Activated T-helper 17 cell treated with anti-CD3 and anti-CD28 coated beads, Interleukin-2, amount 50 U/mL, for 72 hours (primary cell): ENCODE measurements around the gene PJA1. TPM values are rescaled to one million over a fixed set of nuclear protein-coding genes. Genes with fewer than 3 reads are reported as not detected.
A peak's percentile ranks its signal among the peaks of the same experiment; 100 is the strongest.

Experiments used
- ATAC-seq: fragments of 150-1000 bp; cut with Tn5 transposase; replicated peaks from 2 replicates; pipeline ENCODE4 v1.10.0; 2021; ENCODE audit warnings: mild to moderate bottlenecking, moderate library complexity
- H3K27ac Mint-ChIP-seq: one replicate; pipeline ENCODE4 v1.8.0; 2022; ENCODE audit warnings: mixed read lengths
- H3K27me3 Mint-ChIP-seq: one replicate; pipeline ENCODE4 v1.8.0; 2022; ENCODE audit warnings: mixed read lengths
- H3K36me3 Mint-ChIP-seq: one replicate; pipeline ENCODE4 v1.8.0; 2022; ENCODE audit warnings: low read depth, mild to moderate bottlenecking, mixed read lengths
- H3K4me1 Mint-ChIP-seq: one replicate; pipeline ENCODE4 v1.8.0; 2022; ENCODE audit warnings: mixed read lengths
- H3K4me3 Mint-ChIP-seq: one replicate; pipeline ENCODE4 v1.8.0; 2022; ENCODE audit warnings: mild to moderate bottlenecking, mixed read lengths
- H3K9me3 Mint-ChIP-seq: one replicate; pipeline ENCODE4 v1.8.0; 2022; ENCODE audit warnings: mixed read lengths
- total RNA-seq, 2 donors: library from RNA; stranded (reverse); gene quantifications; one replicate each; pipeline ENCODE4 v1.2.3, GENCODE V29; 2022

The PJA1 gene
- total RNA-seq, 2 donors from 2014 or later: 13.6 to 21.3 TPM

DNA sequence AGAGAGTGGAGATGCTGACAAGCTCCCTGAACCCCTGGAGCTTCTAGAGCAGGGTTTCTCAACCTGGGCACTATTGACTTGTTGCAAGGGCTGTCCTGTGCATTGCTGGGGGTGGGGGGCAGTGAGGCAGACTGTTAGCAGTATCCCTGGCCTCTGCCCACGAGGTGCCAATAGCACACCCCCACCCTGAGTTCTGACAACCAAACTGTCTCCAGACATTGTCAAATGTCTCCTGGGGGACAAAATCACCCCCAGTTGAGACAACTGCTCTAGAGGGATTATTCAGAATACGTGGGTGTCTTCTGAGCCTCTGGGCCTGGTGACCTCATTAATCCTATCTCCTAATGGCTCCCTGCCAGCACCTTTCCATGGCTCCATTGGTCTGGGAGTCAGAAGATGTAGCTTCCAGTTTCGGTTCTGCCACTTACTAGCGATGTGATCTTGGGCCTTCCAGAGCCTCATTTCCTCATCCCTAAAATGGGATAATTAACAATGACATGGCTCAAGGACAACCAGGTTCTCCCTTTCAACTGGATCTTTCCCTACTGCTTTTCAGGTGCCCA, 17.6 kb upstream of the PJA1 start:
- Mint-ChIP-seq H3K4me3 (no peak overlapping the region), H3K36me3 (no peaks in the 10 kb centered on the region), H3K9me3 (no peaks in the 10 kb centered on the region), H3K4me1 (no peaks in the 10 kb centered on the region), H3K27ac (no peak overlapping the region), H3K27me3 (no peaks in the 10 kb centered on the region)
- no peak for ATAC-seq

DNA sequence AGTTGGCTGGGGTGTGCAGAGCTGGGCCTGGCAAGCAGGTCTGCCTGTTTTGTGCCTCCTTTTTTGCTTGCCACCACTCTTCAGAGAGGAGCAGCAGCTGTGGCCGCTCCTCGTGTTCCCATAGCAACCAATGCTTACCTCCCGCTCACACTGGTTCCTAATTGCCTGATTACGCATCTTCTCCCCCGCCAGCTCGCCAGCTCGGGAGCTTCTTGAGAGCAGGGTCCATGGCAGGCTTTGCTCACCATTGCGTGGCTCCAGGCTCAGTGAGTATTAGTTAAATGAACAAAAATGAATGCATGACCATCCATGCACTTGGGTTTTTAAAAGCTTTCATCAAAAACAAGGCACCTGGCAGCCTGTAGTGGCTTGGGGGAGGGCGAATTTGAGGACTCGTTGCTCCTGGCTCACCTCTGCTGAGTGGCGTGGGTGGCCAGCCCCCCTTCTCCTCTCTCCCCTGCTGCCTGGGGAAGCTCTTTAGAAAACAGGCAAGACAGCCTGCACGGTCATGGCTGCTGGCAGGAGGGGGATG, 14.2 kb upstream of the PJA1 start:
- no peak overlapping the region for H3K27ac Mint-ChIP-seq
- no peaks in the 10 kb centered on the region for H3K9me3 Mint-ChIP-seq
- H3K4me3 Mint-ChIP-seq: no peak overlapping the region
- no peaks in the 10 kb centered on the region for H3K4me1 Mint-ChIP-seq
- H3K27me3 Mint-ChIP-seq: no peaks in the 10 kb centered on the region
- H3K36me3 Mint-ChIP-seq: no peaks in the 10 kb centered on the region
- no peak for ATAC-seq

DNA sequence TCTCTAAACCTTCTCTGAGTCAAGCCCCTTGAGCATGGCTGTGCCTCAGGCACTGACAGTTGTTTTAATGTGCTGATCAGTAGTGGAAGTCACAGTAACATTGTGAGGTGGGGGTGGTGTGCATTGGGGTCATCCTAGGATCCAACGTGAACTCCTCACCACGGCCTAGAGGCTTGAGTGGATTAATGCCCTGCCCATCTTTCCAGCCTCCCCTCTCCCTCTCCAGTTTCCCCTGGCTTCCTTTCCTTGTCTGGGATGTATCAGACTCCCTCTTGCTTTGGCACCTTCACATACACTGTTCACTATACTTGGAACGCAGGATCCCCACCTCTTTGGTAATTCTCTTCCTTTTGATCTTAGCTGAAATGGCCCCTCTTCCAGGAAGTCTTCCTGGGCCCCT, 13.3 kb upstream of the PJA1 start:
- ATAC-seq: no peak
- Mint-ChIP-seq H3K27me3 (no peaks in the 10 kb centered on the region), H3K9me3 (no peaks in the 10 kb centered on the region), H3K27ac (no peak overlapping the region), H3K36me3 (no peaks in the 10 kb centered on the region), H3K4me3 (no peak overlapping the region), H3K4me1 (no peaks in the 10 kb centered on the region)

DNA sequence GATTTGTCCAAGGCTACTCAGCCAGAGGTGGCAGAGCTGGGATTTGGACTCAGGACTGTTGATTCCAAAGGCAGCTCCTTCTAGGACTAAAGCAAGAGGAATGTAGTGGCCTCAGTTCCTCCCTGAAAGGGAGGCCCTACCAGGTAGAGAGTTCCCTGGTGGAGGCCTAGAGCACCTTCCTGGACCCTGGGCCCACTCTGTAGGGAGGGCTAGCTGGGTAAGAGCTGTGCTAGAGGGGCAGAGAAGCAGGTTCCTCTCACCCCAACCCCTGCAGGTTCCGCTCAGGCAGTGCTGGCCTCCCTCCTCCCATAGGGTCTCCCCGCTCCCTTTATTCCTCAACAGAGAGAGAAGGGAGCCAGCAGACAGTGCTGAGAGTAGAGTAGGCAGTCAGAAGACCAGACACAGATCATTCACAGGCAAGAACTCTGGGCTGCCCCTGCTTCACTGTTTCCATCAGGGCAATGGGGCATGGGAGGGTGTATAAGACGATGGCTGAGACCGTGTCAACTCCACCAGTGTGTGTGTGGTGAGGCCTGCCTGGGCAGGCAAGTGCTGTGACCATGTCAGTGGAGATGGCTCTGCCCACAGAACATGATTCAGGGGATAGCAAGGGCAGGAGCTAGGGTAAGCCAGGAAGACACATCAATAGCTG, 12.4 kb upstream of the PJA1 start:
- H3K4me1 Mint-ChIP-seq: no peaks in the 10 kb centered on the region
- H3K27ac Mint-ChIP-seq: no peak overlapping the region
- H3K9me3 Mint-ChIP-seq: no peaks in the 10 kb centered on the region
- H3K36me3 Mint-ChIP-seq: no peaks in the 10 kb centered on the region
- no peak overlapping the region for H3K4me3 Mint-ChIP-seq
- no peak for ATAC-seq
- H3K27me3 Mint-ChIP-seq: no peaks in the 10 kb centered on the region

GRCh38 chrX:69176053-69176452, 10.8 kb upstream of the PJA1 start:
- Mint-ChIP-seq H3K27ac (no peak overlapping the region), H3K4me1 (no peaks in the 10 kb centered on the region), H3K9me3 (no peaks in the 10 kb centered on the region)

DNA sequence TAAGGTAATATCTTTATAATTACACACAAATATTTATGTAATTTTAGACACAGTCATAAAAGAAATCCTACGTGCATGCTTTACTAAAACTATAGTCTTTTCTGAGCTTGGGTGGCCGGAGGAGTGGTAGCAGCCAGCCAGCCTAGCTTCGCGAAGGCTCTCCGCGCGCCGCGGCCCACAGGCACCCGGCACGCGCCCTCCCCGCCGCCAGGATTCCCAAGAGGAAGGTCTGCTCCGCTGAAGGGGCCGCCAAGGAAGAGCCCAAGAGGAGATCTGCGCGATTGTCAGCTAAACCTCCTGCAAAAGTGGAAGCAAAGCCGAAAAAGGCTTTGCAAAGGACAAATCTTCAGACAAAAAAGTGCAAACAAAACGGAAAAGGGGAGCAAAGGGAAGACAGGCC, 8.7 kb upstream of the PJA1 start:
- Mint-ChIP-seq H3K4me1 (no peaks in the 10 kb centered on the region), H3K27me3 (no peaks in the 10 kb centered on the region), H3K36me3 (no peaks in the 10 kb centered on the region), H3K27ac (no peak overlapping the region), H3K9me3 (no peaks in the 10 kb centered on the region), H3K4me3 (no peak overlapping the region)
- no peak for ATAC-seq

More at GRCh38 chrX:69176053-69176452, 10.8 kb upstream of the PJA1 start:
- no peaks in the 10 kb centered on the region for H3K36me3 Mint-ChIP-seq
- H3K27me3 Mint-ChIP-seq: no peaks in the 10 kb centered on the region
- no peak for ATAC-seq
- no peak overlapping the region for H3K4me3 Mint-ChIP-seq

GRCh38 chrX:69172937-69173336, 7.7 kb upstream of the PJA1 start:
- no peak overlapping the region for H3K4me3 Mint-ChIP-seq
- no peaks in the 10 kb centered on the region for H3K9me3 Mint-ChIP-seq
- no peaks in the 10 kb centered on the region for H3K4me1 Mint-ChIP-seq
- H3K27ac Mint-ChIP-seq: no peak overlapping the region
- H3K27me3 Mint-ChIP-seq: no peaks in the 10 kb centered on the region
- no peak for ATAC-seq
- no peaks in the 10 kb centered on the region for H3K36me3 Mint-ChIP-seq

DNA sequence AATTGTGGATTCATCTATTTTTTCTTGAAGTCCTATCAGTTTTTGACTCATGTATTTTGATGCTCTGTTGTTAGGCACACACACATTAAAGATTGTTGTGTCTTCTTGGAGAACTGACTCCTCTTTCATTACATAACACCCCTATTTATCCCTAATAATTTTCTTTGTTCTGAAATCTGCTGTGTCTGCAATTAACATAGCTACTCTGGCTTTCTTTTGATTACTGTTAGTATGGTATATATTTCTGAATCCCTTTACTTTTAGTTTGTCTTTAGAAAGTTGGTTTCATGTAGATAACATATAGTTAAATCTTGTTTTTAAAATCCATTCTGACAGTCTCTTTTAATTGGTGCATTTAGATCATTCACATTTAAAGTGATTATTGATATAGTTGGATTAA, 5.1 kb upstream of the PJA1 start:
- H3K36me3 Mint-ChIP-seq: no peaks in the 10 kb centered on the region
- no peak overlapping the region for H3K4me3 Mint-ChIP-seq
- no peaks in the 10 kb centered on the region for H3K4me1 Mint-ChIP-seq
- no peaks in the 10 kb centered on the region for H3K9me3 Mint-ChIP-seq
- no peak for ATAC-seq
- H3K27ac Mint-ChIP-seq: no peak overlapping the region
- H3K27me3 Mint-ChIP-seq: no peaks in the 10 kb centered on the region

DNA sequence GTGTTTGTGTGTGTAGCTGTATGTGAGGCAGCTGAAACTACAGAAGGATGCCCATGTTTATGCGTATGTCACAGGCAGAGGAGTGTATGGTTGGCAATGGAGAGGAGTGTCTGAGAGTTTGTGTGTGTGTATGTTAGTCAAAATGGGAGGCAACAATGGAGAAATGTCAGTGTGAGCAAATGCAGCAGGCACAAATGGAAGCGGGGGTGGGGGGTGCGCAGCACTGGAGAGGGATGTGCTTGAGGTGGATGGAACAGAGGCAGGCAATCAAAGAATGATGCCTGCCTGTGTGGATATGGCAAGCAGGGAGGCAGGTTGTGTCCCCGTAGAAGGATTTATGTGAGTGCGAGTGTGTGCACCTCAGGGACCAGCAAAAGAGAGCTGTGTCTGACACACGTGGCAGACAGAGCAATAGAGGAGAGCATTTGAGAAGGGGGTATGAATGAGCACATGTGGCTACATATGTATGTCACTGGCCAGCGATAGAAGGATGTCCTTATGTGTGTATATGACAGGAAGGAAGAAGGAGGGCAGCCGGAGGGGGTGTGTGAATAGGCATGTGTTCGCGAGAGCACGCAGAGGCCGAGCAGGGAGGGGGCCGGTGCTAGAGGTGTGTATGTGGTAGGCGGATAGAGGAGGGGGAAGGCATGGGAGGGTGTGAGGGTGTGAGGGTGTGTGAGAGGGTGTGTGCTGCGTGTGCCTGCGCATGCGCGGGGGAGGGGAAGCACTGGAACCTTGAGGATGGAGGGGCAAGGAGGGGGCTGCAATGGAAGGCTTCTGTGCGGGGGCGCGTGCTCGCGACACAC, 1.1 kb downstream of the PJA1 start:
- Mint-ChIP-seq H3K4me3 (peak overlapping the region; percentile 85), H3K36me3 (peaks cover 37% of the 10 kb centered on the region), H3K27ac (peak overlapping the region; percentile 83), H3K4me1 (peaks cover 19% of the 10 kb centered on the region), H3K9me3 (no peaks in the 10 kb centered on the region), H3K27me3 (no peaks in the 10 kb centered on the region)
- peak; percentile 65 for ATAC-seq

GRCh38 chrX:69162361-69162865, 2.8 kb downstream of the PJA1 start:
- no peak overlapping the region for H3K27ac Mint-ChIP-seq
- no peaks in the 10 kb centered on the region for H3K9me3 Mint-ChIP-seq

DNA sequence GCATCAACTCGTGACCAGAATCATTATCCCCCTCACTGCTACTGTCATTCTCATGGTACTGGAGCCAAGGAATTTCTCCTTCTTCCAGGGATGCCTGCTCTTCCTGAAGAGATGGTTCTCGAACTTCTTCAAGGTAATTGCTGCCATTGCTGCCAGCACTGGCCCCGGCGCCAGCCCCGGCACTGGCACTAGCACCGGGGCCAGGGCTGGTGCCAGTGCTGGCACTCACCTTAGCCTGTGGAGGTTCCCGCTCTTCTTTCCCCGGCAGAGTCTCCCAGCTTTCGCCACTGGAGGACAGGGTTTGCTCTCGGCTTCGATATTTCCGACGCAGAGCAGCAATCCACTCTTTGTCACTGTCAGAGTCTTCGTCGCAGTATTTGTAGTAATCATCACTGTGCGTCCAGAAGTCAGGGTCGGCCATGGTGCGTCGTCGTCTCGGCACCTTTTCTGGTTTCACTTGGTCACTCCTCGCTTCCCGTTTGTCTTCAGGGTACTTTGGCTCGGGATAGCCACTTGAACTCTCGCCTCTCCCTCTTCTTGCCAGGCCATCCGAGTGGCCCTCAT, 3.4 kb downstream of the PJA1 start:
- ATAC-seq: no peak
- no peak overlapping the region for H3K4me3 Mint-ChIP-seq
- no peaks in the 10 kb centered on the region for H3K27me3 Mint-ChIP-seq
- H3K4me1 Mint-ChIP-seq: peaks cover 19% of the 10 kb centered on the region
- no peaks in the 10 kb centered on the region for H3K9me3 Mint-ChIP-seq
- no peak overlapping the region for H3K27ac Mint-ChIP-seq
- peaks cover 37% of the 10 kb centered on the region for H3K36me3 Mint-ChIP-seq

More at GRCh38 chrX:69162361-69162865, 2.8 kb downstream of the PJA1 start:
- H3K36me3 Mint-ChIP-seq: peaks cover 37% of the 10 kb centered on the region
- peaks cover 19% of the 10 kb centered on the region for H3K4me1 Mint-ChIP-seq
- H3K4me3 Mint-ChIP-seq: no peak overlapping the region
- no peak for ATAC-seq
- no peaks in the 10 kb centered on the region for H3K27me3 Mint-ChIP-seq

DNA sequence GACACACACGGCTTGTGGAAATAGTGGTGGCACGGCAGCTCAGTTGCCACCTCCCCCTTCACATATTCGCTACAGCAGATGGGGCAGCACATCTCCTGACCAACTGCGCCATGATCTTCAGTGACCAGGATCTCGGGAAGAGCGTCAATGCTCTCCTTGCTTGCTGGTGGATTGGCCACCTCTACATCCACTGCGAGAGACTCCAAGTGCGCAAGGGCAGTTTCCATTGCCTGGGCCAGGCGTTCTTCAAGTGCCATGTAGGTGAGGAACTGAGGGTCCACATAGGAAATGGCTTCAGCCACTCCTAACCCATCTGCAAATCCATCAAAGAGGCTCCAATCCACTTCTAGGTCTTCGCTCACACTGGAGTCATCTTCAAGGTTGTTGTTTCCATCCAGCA, 3.9 kb downstream of the PJA1 start:
- peaks cover 37% of the 10 kb centered on the region for H3K36me3 Mint-ChIP-seq
- no peak for ATAC-seq
- H3K9me3 Mint-ChIP-seq: no peaks in the 10 kb centered on the region
- H3K4me1 Mint-ChIP-seq: peaks cover 19% of the 10 kb centered on the region
- no peak overlapping the region for H3K27ac Mint-ChIP-seq
- H3K27me3 Mint-ChIP-seq: no peaks in the 10 kb centered on the region
- H3K4me3 Mint-ChIP-seq: no peak overlapping the region

- Mint-ChIP-seq H3K36me3 (peaks cover 25% of the 10 kb centered on the region), H3K4me3 (no peak overlapping the region), H3K27ac (no peak overlapping the region), H3K4me1 (peaks cover 8% of the 10 kb centered on the region), H3K9me3 (no peaks in the 10 kb centered on the region), H3K27me3 (no peaks in the 10 kb centered on the region)
- no peak for ATAC-seq
Observed at GRCh38 chrX:69158166-69158980, 6.9 kb downstream of the PJA1 start.

DNA sequence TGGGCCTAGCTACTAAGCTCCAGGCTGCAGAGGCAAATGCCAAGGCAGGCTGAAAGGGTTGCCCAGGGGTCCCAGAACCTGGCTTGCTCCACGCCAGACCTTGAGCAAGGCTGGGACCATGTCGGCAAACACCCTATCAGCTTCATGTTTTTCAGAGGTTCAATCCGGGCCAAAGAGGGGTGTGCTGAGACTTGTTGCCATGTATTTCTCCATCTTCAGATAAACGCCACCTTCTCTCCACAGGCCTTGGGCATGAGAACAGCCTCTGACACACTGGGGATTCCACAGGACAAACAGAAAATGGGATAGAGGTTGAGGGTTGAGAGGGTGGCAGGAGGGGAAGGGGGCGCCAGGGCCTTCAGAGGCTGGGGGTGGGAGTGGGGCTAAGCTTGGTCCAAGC, 8.6 kb downstream of the PJA1 start:
- Mint-ChIP-seq H3K27me3 (no peaks in the 10 kb centered on the region), H3K4me1 (no peaks in the 10 kb centered on the region), H3K36me3 (peaks cover 7% of the 10 kb centered on the region), H3K27ac (no peak overlapping the region), H3K4me3 (no peak overlapping the region), H3K9me3 (no peaks in the 10 kb centered on the region)
- ATAC-seq: no peak
